ENCODE data around the gene CCDC34.

DNA sequence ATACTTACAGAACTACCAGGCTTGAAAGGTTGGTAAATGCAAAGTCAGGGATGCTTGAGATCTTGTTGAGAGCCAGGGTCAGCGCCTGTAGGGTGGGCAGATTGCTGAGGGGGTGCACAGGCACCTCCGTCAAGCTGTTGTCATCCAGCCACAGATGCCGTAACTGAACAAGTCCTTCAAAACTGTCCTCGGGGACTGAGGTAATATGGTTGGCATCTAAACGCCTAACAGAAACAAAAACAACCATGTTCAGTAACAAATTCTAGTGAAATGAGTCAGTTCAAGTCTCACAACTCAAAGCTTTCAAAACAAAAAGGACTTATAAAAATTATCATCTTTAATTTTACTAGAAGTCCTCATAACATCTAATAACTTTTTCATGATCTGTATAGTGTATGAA lies 22.2 kb upstream of the CCDC34 start:
- TF ChIP-seq, protein P1, sequence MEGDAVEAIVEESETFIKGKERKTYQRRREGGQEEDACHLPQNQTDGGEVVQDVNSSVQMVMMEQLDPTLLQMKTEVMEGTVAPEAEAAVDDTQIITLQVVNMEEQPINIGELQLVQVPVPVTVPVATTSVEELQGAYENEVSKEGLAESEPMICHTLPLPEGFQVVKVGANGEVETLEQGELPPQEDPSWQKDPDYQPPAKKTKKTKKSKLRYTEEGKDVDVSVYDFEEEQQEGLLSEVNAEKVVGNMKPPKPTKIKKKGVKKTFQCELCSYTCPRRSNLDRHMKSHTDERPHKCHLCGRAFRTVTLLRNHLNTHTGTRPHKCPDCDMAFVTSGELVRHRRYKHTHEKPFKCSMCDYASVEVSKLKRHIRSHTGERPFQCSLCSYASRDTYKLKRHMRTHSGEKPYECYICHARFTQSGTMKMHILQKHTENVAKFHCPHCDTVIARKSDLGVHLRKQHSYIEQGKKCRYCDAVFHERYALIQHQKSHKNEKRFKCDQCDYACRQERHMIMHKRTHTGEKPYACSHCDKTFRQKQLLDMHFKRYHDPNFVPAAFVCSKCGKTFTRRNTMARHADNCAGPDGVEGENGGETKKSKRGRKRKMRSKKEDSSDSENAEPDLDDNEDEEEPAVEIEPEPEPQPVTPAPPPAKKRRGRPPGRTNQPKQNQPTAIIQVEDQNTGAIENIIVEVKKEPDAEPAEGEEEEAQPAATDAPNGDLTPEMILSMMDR (conservative IDR thresholded peaks at IDR 0.05; ENCODE audit: low read depth, low read length) = no peak
- no peak for TF ChIP-seq POLR2A (IDR thresholded peaks at IDR 0.05; ENCODE audit: low read depth, low read length)

All from IMR-90 (cell line).